Colonic mucosa (tissue), 4 donors: ENCODE data around the gene CNTNAP5. TPM values are rescaled to one million over a fixed set of nuclear protein-coding genes. Genes with fewer than 3 reads are reported as not detected.

Experiments
- DNase-seq: peaks from one replicate; pipeline ENCODE4 v3.0.0-alpha.2; 2020
- H3K27ac ChIP-seq: fragments of 200-600 bp; one replicate; pipeline ENCODE4 v1.8.0; 2021
- H3K27me3 ChIP-seq: fragments of 200-600 bp; one replicate; pipeline ENCODE4 v1.8.0; 2021
- H3K36me3 ChIP-seq: fragments of 200-600 bp; one replicate; pipeline ENCODE4 v1.8.0; 2021
- H3K4me1 ChIP-seq: fragments of 200-600 bp; one replicate; pipeline ENCODE4 v1.8.0; 2021; ENCODE audit warnings: mild to moderate bottlenecking
- H3K4me3 ChIP-seq: fragments of 200-600 bp; one replicate; pipeline ENCODE4 v1.8.0; 2021
- H3K9ac ChIP-seq, 2 donors: one replicate each; pipeline ENCODE4 v1.7.0; 2013; ENCODE audit warnings: control low read depth in 2 of 2, low read depth in 2 of 2, low read length in 2 of 2
- H3K9me3 ChIP-seq: fragments of 200-600 bp; one replicate; pipeline ENCODE4 v1.8.0; 2021
- CTCF ChIP-seq: fragments of 200-600 bp; IDR thresholded peaks from one replicate; pipeline ENCODE4 v1.8.0; 2022; ENCODE audit warnings: antibody characterized with exemption, mild to moderate bottlenecking
- intact Hi-C: fragments of 100-400 bp; cut with DNase I; formaldehyde crosslinking; loops from one replicate; pipeline ENCODE4 v1.14.1; 2022
- total RNA-seq, 2 donors: library from RNA; stranded (reverse); fragmentation: NEBNext Ultra II Directional in 1 of 2; extraction: Animal tissue kit (Norgen Biotek cat#: 25700) in 1 of 2; gene quantifications; one replicate each; pipeline ENCODE4 v1.2.1, GENCODE V29; 2021
- donor health status: healthy.
- donor health status: DM: no; HTN: no; CAD: no.
- donor health status: DM: no; HTN: no; CAD: no.

The CNTNAP5 gene
- total RNA-seq, 2 donors from 2014 or later: 0.35 TPM; not detected in 1

GRCh38 chr2:124883595-124883994 lies 858.5 kb downstream of the CNTNAP5 start:
- intact Hi-C loops: no loop called here
- Histone ChIP-seq H3K27me3 (no peaks in the 10 kb centered on the region), H3K4me3 (no peak overlapping the region), H3K9ac (no peak overlapping the region), H3K9me3 (no peaks in the 10 kb centered on the region), H3K27ac (no peak overlapping the region), H3K4me1 (no peaks in the 10 kb centered on the region), H3K36me3 (no peaks in the 10 kb centered on the region)
- no peak for TF ChIP-seq CTCF
- DNase-seq: no peak

- intact Hi-C loops: no loop called here
- Histone ChIP-seq H3K4me1 (no peaks in the 10 kb centered on the region), H3K27ac (no peak overlapping the region), H3K4me3 (no peak overlapping the region), H3K36me3 (no peaks in the 10 kb centered on the region), H3K9me3 (no peaks in the 10 kb centered on the region), H3K27me3 (no peaks in the 10 kb centered on the region), H3K9ac (no peak overlapping the region)
- TF ChIP-seq CTCF: no peak
- no peak for DNase-seq
These were observed 859.2 kb downstream of the CNTNAP5 start for GRCh38 chr2:124884315-124884714.

GRCh38 chr2:124886216-124886615 lies 861.1 kb downstream of the CNTNAP5 start:
- intact Hi-C loops: no loop called here
- no peak for TF ChIP-seq CTCF

GRCh38 chr2:124887466-124887865 lies 862.4 kb downstream of the CNTNAP5 start:
- Histone ChIP-seq H3K27me3 (no peaks in the 10 kb centered on the region), H3K4me3 (no peak overlapping the region), H3K9ac (no peak overlapping the region), H3K4me1 (no peaks in the 10 kb centered on the region), H3K27ac (no peak overlapping the region), H3K36me3 (no peaks in the 10 kb centered on the region), H3K9me3 (no peaks in the 10 kb centered on the region)
- intact Hi-C loops: no loop called here
- TF ChIP-seq CTCF: no peak
- no peak for DNase-seq

More at GRCh38 chr2:124886216-124886615, 861.1 kb downstream of the CNTNAP5 start:
- no peaks in the 10 kb centered on the region for H3K9me3 ChIP-seq
- H3K27ac ChIP-seq: no peak overlapping the region
- no peak overlapping the region for H3K9ac ChIP-seq
- no peak overlapping the region for H3K4me3 ChIP-seq
- H3K36me3 ChIP-seq: no peaks in the 10 kb centered on the region
- DNase-seq: no peak
- H3K4me1 ChIP-seq: no peaks in the 10 kb centered on the region
- H3K27me3 ChIP-seq: no peaks in the 10 kb centered on the region

- intact Hi-C loops: no loop called here
- no peak for TF ChIP-seq CTCF
These were observed 863.3 kb downstream of the CNTNAP5 start for GRCh38 chr2:124888431-124888830.

GRCh38 chr2:124894199-124894598 lies 869.1 kb downstream of the CNTNAP5 start:
- no peak overlapping the region for H3K27ac ChIP-seq
- H3K9ac ChIP-seq: no peak overlapping the region
- no peaks in the 10 kb centered on the region for H3K9me3 ChIP-seq
- intact Hi-C loops: no loop called here
- H3K4me1 ChIP-seq: no peaks in the 10 kb centered on the region
- H3K27me3 ChIP-seq: no peaks in the 10 kb centered on the region
- no peaks in the 10 kb centered on the region for H3K36me3 ChIP-seq
- H3K4me3 ChIP-seq: no peak overlapping the region
- no peak for DNase-seq
- TF ChIP-seq CTCF: no peak

More at GRCh38 chr2:124888431-124888830, 863.3 kb downstream of the CNTNAP5 start:
- H3K9ac ChIP-seq: no peak overlapping the region
- no peaks in the 10 kb centered on the region for H3K4me1 ChIP-seq
- H3K9me3 ChIP-seq: no peaks in the 10 kb centered on the region
- H3K27me3 ChIP-seq: no peaks in the 10 kb centered on the region
- H3K27ac ChIP-seq: no peak overlapping the region
- H3K36me3 ChIP-seq: no peaks in the 10 kb centered on the region
- no peak for DNase-seq
- no peak overlapping the region for H3K4me3 ChIP-seq
